DMS53 treated with DMSO at 0.1 percent for 48 hours (cell line): ENCODE measurements around the gene INTS15.
"Not testable (repeated sequence)": the region's sequence is repeated elsewhere in the genome, so short reads cannot be mapped to it uniquely, and the experiment has no call there.

ENCODE experiments used
- DNase-seq: peaks from one replicate; lab custom pipeline; 2025; ENCODE audit not compliant: unreplicated experiment; lab: John Stamatoyannopoulos, UW

Gene INTS15

DNA sequence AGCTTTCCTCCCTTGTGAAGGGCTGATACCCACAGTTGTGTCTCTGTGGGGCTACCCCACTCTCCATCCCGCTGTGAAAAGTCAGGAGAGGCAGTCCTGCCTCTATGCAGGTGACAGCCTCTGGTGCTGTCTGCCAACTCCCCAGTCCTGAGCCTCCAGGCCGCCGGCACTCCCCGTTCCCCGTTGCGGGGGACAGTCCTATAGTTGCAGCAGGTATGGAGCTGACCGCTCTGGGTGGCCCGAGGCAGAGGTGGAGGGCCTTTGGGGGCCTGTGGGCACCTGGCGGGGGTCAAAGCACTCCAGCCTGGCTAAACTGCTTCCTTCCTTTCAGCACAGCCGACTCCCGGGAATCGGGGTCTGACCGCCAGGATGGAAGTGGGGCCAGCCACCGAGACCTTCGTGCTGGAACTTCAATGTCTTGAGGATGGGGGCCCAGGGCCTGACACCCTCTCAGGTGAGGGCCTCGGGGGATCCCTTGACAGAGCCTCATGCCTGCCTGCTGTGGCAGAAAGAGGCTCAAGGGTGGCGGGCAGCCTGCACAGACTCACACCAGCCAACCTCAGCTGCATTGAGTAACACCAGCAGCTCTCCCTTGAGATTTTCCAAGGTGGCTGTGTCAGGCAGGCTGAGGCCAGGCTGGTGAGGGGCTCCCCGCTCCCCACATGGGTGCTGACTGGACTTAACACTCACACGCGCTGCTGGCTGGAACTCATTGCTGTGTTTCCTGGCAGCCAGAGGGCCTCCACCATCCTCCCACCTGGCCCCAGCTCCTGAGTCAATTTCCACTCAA is 27.2 kb downstream of the INTS15 start:
- DNase-seq = no peak

DNA sequence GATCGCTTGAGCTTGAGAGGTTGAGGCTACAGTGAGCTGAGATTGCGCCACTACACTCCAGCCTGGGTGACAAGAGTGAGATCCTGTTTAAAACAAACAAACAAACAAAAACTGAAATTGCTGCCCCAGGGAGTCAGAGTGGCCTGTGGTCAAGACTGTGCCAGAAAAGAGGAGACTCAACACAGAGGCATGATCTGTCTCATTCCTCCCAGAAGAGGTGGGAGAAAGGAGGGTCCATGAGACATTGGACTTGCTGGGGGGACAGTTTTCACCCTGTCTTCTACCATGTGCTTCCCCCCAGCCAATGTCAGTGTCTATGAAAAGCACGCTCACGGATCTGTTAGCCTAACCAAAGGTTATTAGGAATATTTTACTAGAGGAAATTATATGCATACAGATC is 28.8 kb downstream of the INTS15 start:
- DNase-seq = no peak

DNA sequence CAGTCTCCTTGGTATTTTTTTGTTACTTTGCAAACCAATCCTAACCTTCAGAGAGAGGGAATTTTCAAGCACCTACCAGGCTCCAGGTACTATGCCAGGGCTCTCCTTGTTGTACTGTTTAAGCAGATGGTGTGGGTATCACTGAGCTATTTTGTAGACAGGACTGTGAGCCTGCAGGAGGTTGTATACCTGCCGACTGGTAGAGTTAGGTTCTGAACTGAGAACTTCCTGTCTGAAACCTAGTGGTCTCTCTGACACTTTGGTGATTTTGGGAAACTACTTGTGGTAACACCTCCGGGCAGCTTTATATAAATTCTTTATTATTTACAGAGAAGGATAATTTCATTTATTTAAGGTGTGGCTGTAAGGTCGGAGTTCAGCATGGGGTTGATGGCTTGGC is 30.1 kb downstream of the INTS15 start:
- DNase-seq = no peak

DNA sequence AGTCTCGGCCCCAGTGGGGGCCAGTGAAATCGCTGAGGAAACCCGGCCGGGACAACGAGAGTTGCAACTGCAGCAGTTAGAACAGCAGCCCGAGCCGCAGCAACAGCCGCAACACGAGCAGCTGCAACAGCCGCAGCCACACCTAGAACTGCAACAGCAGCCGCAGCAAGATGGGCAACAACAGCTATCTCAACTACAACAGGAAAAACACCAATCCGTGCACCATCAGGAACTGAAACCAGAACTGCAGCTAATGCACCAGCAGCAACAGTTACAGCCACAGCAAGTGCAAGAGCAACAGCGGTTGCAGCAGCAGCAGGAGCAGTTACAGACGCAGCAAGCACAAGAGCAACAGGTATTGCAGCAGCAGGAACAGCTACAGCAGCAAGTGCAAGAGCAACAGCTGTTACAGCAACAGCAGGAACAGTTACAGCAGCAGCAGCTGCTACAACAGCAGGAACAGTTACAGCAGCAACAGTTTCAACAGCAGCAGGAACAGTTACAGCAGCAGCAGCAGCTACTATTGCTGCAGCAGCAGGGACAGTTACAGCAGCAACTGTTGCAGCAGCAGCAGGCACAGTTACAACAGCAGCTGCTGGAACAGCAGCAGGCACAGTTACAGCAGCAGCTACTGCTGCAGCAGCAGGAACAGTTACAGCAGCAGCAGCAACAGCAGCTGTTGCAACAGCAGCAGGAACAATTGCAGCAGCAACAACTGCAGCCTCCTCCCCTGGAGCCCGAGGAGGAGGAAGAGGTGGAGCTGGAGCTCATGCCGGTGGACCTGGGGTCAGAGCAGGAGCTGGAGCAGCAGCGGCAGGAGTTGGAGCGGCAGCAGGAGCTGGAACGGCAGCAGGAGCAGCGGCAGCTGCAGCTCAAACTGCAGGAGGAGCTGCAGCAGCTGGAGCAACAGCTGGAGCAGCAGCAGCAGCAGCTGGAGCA is 31.6 kb downstream of the INTS15 start:
- no peak for DNase-seq

DNA sequence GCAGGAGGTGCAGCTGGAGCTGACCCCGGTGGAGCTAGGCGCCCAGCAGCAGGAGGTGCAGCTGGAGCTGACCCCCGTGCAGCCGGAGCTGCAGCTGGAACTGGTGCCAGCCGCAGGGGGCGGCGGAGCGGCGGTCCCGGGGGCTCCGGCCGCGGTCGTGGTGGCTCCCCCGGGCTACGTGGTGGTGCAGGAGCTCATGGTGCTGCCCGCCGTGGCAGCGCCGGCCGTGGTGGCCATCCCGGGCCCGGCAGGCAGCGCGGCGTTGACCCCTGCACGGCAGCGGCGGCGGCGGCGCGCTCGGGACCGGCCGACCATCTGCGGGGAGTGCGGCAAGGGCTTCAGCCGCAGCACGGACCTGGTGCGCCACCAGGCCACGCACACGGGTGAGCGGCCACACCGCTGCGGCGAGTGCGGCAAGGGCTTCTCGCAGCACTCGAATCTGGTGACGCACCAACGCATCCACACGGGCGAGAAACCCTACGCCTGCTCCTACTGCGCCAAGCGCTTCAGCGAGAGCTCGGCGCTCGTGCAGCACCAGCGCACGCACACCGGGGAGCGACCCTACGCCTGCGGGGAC is 32.4 kb downstream of the INTS15 start:
- DNase-seq = no peak

DNA sequence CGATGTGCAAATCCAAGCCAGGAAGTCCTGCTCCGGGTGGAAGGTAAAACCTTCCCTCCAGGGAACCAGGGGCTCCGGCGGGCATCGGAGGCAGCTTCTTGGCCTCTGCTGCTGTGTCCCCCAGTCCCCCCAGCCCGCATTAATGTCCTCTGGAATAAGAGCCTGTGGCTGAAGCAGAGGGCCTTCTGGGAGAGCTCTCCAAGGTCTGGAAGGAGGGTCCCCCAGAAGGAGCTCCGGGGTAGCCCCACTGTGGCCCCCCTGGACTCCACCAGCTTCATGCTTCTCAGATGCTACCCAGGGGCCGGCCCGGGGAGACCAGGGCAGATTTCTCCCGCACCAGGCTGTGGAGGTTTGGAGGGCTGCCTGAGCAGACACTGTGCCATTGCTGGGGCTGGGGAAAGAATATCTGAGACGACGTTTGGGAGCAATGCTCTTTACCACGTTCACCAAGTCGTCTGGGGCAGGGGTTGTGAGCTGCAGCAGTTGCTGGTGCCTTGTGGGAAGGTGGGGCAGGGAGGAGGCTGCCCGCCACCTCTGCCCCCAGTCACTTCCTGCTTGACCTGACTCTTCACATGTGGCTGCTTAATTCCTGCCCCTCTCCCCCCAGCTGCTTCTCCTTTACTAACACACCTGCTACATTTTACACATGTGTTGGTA is 33.9 kb downstream of the INTS15 start:
- DNase-seq = no peak

DNA sequence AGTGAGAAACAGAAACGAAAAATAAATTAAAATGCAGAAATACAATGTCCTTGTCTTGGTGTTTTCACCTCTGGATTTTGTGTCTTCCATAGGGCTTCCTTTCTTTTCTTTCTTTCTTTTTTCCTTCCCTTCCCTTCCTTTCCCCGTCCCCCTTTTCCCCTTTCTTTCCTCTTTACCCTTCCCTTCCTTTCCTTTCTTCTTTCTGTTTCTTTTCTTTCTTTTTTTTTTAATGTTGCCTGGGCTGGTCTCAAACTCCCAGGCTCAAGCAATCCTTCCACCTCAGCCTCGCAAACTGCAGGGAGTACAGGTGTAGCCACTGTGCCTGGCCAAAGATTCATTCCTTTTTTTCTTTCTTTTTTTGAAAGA is 34.4 kb downstream of the INTS15 start:
- DNase-seq = no peak

DNA sequence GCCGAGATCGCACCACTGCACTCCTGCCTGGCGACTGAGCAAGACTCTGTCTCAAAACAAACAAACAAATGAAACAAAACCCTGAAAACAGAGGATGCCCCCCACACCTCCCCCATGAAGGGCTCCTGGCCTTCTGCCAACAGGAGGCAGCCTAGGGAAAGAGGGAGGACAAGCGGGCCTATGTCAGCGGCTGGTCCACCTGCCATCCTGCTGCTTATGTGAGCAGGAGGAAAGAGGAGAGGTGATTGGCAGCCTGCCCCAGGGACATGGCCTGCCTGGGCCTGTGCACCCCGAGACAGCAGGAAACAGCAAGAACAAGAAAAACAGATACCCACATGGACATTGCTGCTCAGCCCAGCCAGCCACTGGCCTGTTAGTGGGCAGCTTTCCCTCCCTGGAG is 38.2 kb downstream of the INTS15 start:
- no peak for DNase-seq

DNA sequence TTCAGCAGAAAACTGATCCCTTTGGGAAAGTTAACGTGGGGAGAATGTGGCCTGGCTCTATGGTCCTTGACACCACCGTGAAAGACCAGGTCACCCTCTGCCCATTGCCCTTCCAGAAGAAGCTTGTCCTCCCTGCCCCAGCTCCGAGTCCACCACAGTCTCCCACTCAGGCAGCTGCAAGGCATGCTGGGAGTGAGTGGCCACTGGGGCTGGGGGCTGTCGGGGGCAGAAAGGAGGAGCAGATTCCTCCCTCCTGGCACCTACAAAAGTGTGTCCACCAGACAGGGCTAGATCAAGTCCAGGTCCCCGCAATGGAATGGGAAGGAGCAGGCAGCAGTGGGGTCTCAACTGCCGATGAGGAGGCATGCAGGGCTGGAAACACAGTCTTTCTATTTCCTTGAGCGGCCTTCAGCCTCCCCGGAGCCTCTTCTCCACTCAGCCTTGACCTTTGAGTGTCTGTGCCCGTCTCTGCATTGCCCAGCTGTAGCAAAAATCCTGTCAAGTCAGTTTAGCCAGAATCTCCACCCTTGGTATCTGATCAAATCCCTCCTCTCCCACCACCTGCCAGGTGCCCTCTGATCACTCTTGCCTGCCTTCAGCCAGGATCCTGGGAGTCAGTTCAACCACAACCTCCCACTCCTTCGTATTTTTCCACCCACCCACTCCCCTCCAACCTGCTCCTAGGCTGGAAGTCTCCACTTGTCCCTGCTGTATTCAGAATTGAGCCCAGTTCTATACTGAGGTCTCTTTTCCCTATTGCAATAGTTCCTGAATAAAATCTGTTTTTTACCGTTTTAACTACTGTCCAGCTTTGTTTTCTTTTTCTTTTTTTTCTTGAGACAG is 40.4 kb downstream of the INTS15 start:
- no peak for DNase-seq

DNA sequence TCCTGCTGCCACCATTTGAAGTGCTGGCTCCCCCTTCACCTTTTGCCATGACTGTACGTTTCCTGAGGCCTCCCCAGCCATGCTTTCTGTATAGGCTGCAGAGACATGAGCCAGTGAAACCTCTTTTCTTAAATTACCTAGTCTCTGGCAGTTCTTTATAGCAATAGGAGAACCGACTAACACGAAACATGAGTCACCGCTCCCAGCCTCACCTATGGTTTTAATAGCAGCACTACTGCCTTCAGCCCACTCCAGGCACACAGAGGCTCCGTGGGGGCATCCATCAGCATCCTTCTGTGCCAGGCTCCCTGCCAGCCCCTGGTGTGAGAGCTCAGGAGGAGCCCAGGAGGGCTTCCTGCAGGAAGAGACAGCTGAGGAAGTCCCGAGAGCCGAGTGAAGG is 41.8 kb downstream of the INTS15 start:
- DNase-seq = no peak

DNA sequence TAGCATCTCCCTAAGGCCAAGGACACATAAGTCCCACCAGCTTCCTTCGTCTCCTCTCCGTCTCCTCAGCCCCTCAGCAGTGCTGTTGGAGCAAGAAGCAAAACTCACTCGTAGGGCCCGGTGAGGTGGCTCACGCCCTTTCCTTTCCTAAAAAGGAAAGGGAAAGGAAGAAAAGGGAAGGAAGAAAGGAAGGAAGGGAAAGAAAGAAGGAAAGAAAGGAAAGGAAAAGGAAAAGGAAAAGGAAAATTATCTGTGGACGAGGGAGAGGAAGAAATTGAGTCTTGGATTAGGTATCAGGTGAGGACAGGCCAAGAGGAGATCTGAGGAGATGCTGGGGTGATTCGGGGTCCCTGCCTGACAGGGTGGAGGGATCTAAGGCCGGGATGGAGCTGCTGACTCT is 44.2 kb downstream of the INTS15 start:
- no peak for DNase-seq

DNA sequence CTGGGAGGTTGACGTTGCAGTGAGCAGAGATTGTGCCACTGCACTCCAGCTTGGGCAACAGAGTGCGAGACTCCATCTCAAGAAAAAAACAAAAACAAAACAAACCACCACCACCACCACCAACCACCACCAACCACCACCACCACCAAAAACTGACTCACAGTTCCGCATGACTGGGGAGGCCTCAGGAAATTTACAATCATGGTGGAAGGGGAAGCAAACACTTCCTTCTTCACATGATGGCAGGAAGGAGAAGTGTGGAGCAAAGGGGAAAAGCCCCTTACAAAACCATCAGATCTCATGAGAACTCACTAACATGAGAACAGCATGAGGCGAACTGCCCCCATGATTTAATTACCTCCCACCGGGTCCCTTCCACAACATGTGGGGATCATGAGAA is 45.1 kb downstream of the INTS15 start:
- DNase-seq = not testable (repeated sequence)

DNA sequence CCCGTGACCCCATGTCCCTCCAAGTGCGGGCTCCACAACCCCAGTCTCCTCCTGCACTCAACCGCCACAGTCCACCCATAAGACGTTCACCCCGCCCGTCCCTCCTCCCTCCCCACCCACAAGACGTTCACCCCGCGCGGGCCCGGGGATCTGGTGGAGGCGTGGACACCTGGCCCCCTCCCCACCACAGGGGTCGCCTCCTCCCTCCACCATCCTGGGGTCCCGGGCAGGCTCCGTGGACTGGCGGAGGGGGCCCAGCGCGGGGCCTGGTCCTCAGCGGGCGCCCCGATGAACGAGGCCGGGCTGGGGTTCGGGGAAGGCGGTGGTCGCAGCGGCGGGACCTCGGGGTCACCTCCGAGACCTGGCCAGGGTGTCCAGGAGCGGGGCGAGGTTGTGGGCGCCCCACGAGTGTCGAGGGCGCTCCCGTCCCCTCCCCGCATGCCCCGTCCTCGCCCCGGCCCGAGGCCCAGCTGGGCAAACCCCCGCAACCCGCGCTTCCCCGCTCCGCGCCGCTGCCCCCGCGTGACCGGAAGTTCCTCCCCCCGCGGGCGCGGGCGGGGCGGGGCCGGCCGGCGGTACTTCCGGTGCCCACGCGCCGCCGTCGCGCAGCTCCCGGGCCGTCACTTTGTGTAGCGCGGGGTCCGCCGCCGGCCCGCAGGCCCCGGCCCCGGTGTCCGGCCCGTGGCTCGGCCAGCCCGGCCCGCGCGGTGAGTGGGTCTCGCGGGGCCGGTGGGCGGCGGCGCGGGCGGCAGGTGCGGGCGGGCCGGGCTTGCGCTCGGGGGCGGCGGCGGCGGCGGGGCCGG is 47.1 kb downstream of the INTS15 start, which contains the start of gene ZNF316:
Gene ZNF316 (plus strand): TSS at position 578 of the 803 bp plus-strand sequence. CDS start 5,092 bp downstream, outside the sequence.
- DNase-seq = peak; percentile 7

DNA sequence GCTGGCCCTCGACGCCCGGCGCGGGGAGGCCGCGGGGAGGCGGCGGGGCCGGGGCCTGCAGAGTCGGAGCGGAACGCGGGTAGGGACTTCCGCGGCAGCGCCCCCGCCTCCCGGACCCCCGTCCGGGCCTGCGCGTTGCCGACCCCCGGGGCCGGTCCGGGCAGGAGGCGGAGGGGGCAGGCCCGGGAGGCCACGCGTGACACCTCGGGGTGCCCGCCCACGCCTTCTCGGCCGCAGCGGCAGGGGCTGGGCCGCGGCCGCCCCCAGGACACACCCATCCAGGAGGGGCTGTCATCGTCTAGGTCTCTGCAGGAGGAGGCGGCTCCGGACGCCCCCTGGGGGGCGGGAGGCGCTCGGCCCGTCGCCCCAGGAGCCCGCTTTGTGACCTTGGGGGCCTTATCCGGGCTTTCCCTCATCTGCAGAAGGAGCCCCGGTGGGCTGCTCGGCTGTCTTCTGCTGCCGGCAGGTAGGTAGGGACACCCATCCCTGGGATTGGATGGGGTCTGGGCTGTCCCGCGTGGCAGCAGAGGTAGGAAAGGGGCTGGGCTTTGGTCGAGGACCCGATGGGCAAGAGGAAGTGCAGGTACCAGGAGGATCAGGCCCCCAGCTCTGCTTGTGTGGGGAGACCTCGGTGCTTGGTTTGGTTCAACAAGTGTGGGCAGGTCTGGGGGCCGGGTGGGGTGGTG is 47.9 kb downstream of the INTS15 start:
- no peak for DNase-seq

DNA sequence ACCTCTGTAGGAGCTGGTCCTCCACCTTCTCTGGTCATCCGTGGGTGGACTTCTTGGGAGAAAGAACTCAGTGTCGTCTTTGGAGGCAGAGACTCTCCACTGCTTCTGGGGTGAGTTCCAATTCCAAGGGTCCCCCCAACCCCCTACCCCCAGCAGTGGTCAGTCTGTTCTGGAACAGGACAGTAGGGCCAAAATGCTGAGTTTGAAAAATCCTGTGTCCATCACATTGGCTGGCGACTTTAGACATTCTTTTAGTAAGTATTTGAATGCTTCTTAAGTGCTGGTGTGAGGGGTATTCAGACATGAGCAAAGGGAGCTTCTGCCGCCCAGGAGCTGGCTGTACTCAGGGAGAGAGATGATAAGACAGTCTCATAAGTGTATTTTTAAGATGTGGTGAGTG is 49.2 kb downstream of the INTS15 start:
- DNase-seq = no peak

DNA sequence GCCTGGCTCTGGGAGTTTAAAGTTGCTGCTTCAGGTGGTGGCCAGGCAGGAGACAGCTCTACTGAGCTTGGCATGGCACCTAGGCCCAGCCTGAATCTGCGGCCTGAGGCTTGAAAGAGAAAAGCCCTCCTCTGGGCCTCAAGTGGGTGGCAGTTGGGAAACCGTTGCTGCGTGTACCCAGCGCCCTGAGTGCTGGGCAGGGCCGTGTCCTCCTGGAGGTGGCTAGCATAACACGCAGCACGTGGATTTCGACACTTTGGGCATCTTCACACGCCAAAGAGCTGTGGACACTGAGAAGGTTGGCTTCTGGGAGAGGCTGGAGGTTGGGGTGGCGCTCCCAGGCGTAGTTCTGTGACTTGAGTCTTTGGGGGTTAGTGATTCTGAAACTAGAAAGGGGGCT is 49.8 kb downstream of the INTS15 start:
- DNase-seq = no peak

DNA sequence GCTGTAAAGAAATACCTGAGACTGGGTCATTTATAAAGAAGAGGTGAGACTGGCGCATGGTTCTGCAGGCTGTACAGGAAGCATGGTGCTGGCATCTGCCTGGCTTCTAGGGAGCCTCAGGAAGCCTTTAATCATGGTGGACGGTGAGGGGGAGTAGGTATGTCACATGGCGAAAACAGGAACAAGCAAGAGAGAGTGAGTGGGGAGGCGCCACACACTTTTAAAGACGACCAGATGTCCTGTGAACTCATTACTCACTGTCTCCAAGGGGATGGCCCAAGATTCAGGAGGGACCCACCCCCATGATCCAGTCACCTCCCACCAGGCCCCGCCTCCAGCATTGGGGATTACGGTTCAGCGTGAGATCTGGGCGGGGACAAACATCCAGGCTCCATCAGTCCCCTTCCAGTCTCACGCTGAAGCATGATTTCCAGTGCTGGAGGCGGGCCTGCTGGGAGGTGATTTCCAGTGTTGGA is 50.5 kb downstream of the INTS15 start:
- DNase-seq = no peak

DNA sequence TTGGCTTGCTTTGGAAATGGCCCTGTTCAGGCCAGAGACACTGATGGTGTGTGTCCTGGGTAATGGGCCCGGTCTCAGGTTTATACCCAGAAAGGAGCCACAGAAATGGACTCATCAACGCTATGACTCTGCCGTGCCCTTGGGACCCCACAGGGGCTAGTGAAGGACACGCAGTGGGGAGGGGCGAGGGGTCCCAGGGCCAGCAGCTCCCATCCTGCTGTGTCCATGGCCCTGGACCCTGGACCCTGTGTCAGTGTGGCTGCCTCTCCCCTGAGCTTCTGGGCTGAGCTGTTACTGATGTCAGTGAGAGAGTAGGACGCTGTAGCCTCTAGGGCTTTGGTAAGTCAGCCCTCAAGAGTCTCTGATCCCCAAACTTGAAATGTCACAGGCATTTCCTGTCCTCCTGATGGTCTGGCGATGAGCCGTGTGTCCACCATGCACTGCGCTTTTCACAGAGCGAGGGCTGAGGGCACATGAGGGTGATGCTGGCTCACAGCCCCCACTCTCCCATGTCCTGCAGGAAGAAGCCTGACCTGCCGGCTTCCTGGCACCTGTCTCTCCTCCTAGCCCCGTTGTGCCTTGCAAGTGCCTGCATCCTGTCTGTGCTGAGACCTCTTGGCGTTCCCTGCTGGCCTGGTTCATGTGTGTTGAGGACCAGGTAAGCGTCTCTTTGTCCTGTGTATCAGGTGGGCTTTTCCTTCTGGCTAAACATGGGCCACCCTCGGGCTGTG is 51.6 kb downstream of the INTS15 start:
- DNase-seq = no peak
